Measurements from ENCODE around the gene NCR2.

The NCR2 gene

DNA sequence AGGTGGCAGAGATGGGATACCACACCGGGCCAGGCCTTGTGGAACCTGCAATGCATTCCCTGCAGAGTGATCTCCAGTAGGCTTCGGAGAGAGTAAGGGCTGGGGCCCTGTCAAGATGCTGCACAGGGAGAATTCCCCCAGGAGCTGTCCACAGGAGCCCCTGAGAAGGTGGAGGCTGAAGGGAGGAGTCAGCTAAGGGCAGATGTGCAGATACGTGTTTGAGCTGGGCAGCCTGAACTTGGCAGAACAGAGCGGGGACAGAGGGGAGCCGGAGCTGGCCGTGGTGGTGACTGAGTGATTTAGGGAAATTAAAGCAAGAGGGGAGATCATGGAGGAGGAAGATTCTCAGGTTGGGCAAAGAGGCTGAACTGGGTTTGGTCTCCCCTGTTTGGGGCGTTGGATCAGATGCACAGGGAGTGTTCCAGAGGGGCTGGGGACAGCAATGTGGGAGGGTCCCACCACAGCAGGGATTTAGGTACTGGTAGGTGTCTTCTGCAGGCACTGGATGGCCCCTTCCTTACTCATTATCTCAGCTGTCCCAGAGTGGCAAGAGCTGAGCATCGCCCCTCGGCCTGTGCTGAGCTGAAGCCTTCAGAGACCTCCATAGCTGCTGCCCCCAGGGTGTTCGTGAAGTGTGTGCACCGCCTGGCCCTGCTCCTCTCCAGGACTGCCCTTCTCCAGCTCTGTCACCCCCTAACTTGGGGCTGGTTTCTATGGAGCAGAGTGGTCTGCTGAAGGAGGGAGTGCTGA, 3.8 kb upstream of the NCR2 start:
- FAIRE-seq = no peak

DNA sequence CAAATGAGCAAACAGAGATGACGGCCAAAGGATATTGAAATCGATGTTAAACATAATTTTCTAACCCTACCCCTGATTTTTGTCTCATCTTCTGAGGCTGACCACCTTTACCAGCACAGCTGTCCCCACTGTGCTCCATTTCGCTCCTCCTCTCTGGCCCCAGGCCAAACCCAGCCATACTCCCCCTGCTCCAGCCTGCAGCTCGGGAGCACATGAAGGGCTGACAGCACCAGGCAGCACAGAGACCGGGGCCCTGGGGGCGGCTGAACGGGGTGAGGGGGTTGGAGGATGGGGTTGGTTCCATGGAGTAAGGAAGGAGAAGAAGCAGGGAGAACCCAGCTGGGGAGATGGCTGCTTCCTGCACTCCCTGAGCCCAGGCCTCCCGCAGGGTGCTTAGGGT, 3.2 kb upstream of the NCR2 start:
- no peak for FAIRE-seq

DNA sequence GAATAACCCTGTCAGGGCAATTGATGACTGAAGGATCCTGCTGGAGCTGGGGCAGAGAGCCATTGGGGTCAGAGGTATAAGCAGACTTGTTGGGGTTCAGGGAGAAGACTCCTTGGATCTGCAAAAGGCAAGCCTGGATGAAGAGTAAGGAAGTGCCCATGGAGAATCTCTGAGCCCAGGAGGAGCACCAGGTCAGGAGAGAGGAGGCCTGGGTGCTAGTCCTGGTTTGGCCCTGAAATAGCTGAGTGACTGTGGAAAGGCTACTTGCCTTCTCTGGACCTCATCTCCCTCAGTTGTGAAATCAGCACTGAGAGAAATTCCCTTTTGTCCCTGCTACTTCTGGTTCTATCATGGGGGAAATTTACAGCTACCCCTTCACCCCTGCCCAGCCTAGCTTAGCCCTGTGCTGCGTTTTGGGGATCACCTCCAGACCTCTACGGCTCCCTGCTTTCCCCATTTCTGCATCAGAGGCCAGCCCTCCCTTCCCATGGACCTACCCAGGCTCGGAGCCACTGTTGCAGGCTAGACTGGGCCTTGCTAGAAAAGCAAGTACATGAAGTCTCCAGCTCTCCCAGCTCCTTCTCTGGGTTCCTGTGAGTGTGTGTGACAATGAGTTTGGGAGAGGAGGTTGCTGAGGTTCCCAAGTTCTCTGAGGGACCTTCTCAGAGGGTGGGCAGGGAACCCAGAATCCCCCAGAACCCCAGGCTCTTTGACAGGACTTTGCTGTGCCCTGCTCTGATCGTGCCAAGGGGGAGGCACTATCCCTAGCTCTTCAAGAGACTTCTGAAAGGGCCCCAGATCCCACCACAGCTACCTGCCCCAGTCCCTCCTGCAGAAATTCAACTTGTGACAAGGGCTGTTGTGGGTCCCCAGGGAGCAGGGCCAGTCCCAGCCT, 2.3 kb upstream of the NCR2 start:
- FAIRE-seq = no peak

GRCh38 chr6:41334482-41335040, 847 bp upstream of the NCR2 start:
- no peak for FAIRE-seq

- no peak for FAIRE-seq
Observed at GRCh38 chr6:41335943-41336342, 535 bp downstream of the NCR2 start.

GRCh38 chr6:41336824-41337223, 1.4 kb downstream of the NCR2 start:
- no peak for FAIRE-seq

DNA sequence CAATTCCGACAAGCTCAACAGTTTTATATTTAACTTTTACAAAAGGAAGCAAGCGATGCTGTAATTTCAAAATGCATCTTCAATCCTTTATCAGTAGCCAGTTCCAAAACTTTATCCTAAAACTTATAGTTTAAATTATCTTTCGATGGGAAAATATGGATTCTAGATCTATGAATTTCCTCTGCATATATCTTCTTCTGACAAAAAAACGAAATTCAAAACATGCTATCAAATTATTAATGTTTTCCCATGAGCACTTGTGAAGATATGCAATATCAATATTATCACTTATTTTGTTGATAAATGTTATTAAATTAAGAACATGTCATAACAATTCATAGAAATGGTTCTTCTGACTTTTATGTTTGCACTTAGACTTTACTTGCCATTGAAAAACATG, 2.3 kb downstream of the NCR2 start:
- FAIRE-seq = no peak

GRCh38 chr6:41338659-41339058, 3.3 kb downstream of the NCR2 start:
- no peak for FAIRE-seq

GRCh38 chr6:41341580-41341979, 6.2 kb downstream of the NCR2 start:
- no peak for FAIRE-seq

DNA sequence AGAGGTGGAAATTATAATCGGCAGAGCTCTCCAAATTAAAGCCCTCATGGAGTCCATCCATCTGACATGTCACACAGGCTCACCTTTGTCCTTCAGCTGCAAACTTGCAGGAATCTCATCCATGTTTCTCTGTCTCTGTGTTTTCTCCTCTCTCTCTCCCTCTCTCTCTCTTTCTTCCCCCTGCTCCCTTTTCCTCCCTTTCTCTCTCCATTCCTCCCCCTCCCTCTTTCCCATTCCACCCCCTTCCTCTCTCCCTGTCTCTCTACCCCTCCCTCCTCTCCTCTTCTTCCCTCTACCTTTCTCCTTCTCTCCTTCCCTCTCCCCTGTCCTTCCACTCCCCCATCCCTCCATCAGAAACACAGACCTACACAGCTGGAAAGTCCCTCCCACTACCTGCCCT, 6.8 kb downstream of the NCR2 start:
- no peak for FAIRE-seq

DNA sequence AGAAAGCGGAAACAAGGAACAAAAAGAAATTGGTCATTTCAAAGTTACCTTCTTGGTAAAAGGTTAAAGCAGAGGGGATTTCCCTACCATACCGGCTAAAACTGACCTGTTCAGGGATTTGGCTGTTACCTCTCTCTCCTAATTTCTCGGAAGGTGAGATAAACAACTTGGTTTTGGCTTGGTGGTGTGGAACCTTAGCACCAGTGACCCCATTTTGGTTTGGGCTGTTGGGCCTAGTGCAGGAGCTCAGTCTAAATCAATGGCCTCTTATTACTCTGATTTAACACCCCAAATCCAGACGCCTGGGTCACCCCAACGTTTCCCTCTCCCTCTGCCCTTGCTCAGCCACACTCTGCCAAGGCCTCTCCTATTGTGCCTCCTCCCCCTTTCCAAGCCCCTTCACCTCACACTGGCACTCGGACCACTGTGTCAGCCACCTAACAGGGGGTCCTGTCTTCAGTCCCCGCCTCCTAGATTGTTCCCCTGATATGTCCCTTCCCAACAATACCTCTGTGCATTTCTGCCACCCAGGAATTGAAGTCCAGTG, 8.3 kb downstream of the NCR2 start:
- FAIRE-seq = no peak

DNA sequence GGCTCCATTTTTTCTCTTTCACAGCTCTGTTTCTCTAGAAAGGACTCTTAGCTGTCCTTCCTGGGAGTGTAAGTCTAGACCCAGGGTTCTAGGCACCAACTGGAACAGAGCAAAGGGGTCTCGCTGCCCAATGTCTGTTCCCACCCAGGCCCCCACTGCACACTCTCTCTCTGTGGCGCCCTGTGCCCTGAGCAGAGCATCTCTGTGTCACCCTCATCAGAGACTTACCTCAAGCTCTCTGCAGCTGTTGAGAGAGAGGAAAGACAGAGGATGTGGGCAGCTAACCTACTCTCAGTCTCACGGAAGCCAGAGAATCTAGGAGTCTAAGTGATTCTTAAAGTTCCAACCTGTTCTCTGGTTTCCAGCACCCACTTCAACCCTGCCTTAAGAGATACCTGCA, 9.5 kb downstream of the NCR2 start:
- no peak for FAIRE-seq

GRCh38 chr6:41345901-41346300, 10.5 kb downstream of the NCR2 start:
- no peak for FAIRE-seq

DNA sequence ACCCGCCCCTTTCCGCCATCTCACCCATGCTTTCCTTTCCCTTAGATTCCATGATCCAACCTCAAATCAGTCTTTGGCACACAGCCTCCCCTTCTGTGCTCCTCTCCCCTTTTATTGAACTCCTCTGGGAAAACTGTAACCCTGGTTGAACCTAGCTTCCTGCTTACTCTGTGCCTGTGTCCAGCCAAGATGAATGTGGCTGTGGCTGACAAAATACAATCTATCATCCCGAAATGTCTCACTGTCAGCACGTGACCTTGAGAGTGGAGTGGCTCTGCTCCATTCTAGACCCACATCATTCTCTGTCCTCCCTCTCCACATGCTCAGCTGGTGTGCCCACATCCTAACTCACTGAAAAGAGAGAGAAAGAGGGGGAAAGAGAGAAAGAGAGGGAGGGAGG, 11.0 kb downstream of the NCR2 start:
- FAIRE-seq = no peak

- FAIRE-seq = no peak
Observed at GRCh38 chr6:41347378-41348050, 12.1 kb downstream of the NCR2 start.

- no peak for FAIRE-seq
Observed at GRCh38 chr6:41348934-41349333, 13.5 kb downstream of the NCR2 start.

GRCh38 chr6:41352396-41352795, 17.0 kb downstream of the NCR2 start:
- FAIRE-seq = no peak

DNA sequence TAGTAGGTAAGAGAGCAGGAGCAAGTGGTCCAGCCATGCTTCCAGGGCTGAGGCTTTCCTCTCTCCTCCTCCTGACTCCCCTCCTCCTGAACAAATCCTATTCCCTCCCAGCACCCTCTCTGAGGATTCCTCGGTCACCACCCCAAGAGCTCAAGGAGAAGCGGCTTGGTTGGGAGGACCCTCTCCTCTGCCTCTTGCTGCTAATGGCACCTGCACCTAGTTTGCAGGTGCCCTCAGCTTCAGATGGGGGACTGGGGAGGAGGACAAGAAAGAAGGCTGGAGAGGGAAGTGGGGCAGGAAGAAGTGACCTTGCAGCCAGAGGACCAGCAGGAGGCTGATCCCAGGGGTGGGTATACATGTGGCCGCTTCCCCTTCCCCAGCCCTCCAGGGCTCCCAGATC, 17.5 kb downstream of the NCR2 start:
- FAIRE-seq = no peak

DNA sequence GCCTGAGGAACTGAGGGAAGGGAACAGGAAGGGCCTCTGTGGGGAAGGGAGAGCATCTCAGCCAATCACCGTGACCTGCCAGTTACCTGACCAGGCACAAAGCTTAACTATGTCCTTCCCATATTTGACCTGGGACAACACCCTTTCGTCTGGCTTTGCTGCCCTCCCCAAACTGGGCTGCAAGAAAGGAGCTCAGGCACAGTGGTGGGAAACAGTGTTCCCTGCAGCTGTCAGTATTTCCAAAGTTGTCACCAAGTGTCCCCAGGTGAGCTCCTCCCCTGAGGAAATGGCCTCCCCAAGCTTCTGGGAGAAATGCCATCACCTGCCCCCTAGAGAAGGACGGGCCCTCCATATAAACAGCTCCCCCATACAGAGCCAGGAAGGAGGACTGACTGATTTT, 17.9 kb downstream of the NCR2 start:
- FAIRE-seq = no peak

GRCh38 chr6:41355952-41356351, 20.5 kb downstream of the NCR2 start:
- FAIRE-seq = no peak

- no peak for FAIRE-seq
Observed at GRCh38 chr6:41356825-41357224, 21.4 kb downstream of the NCR2 start.

- FAIRE-seq = no peak
Observed at GRCh38 chr6:41358503-41358902, 23.1 kb downstream of the NCR2 start.

All from islet of Langerhans (tissue), 1 donor.